ENCODE data around the gene COL25A1.

The COL25A1 gene

DNA sequence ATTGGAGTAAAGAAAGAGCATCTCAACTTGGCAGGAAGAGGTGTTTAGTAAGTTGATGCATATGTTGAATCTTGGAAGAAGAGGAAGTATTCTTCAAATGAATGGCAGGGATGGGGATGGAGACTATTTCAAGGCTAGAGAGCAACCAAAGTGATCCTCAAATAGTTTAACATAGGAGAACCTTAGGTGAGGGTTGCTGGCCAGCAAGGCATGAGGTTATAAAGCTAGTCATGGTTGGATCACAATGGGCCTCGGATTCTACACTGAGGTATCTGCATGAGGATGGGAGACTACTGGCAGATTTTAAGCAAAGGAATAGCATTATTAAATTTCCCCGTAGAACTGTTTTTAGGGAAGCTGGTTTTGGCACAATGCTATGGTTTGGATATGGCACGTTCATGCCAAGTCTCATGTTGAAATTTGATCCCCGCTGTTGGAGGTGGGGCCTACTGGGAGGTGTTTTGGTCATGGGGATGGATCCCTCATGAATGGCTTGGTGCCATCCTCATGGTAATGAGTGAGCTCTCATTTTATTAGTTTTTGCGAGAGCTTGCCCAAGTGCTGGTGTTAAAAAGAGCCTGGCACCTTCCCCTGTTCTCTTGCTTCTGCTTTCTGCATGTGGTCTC, 497.7 kb downstream of the COL25A1 start:
- Histone ChIP-seq H3K4me1 (ENCODE audit: control insufficient read depth, insufficient read depth, low read length, unreplicated experiment) (no peaks in the 10 kb centered on the region), H3K27ac (ENCODE audit: low read depth, low read length) (no peak overlapping the region), H2AFZ (ENCODE audit: low read length, unreplicated experiment) (no peak overlapping the region), H3K79me2 (ENCODE audit: control insufficient read depth, insufficient read depth, low read length, unreplicated experiment) (no peaks in the 10 kb centered on the region), H3K36me3 (ENCODE audit: insufficient read depth, low read length) (no peaks in the 10 kb centered on the region), H3K27me3 (ENCODE audit: insufficient read depth, low read length) (no peaks in the 10 kb centered on the region; the same call in 1 of the 2 replicates), H3K4me3 (ENCODE audit: low read depth, low read length) (no peak overlapping the region)

DNA sequence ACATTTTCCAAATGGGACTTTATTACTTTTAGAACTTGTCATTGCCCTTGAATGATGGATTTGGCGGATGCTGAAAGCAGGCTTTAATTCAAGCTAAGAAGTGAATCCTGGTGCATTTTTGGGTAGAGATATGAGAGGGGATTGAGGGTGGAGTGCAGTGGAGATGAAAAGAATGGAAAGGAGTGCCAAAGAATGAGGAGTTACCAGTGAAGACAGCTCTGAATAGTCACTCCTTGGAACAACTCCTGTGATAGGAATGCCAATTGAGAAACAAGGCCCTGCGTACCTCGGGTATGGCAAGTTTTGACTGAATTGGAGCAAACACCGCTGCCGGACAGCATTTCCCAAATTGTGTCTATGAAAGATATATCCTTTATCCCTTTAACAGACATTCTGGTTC, 503.2 kb downstream of the COL25A1 start:
- Histone ChIP-seq H3K79me2 (ENCODE audit: control insufficient read depth, insufficient read depth, low read length, unreplicated experiment) (no peaks in the 10 kb centered on the region), H3K4me1 (ENCODE audit: control insufficient read depth, insufficient read depth, low read length, unreplicated experiment) (no peaks in the 10 kb centered on the region), H2AFZ (ENCODE audit: low read length, unreplicated experiment) (no peak overlapping the region), H3K27ac (ENCODE audit: low read depth, low read length) (no peak overlapping the region), H3K4me3 (ENCODE audit: low read depth, low read length) (no peak overlapping the region), H3K36me3 (ENCODE audit: insufficient read depth, low read length) (no peaks in the 10 kb centered on the region), H3K27me3 (ENCODE audit: insufficient read depth, low read length) (no peaks in the 10 kb centered on the region; the same call in 1 of the 2 replicates)

DNA sequence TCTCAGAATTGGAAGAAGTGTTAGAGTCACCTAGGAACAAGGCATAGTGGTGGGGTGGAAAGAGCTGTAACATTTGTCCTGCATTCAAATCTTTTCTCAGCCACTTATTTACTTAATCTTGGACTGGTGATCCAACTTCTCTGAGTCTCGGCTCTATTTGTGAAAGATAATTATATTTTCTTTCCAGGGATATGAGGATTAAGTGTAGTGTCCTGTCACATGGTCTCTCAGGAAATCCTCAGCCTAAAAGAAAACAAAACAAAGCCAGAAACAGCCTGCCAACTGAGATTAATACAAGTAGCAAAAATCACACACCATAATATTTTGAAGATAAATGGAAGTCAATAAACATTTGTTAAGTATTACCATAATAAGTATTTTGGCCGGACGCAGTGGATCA, 506.3 kb downstream of the COL25A1 start:
- no peaks in the 10 kb centered on the region for H3K79me2 ChIP-seq (ENCODE audit: control insufficient read depth, insufficient read depth, low read length, unreplicated experiment)
- H3K27me3 ChIP-seq (ENCODE audit: insufficient read depth, low read length), result no peaks in the 10 kb centered on the region
- no peak overlapping the region for H2AFZ ChIP-seq (ENCODE audit: low read length, unreplicated experiment)
- no peak overlapping the region for H3K4me3 ChIP-seq (ENCODE audit: low read depth, low read length)
- H3K36me3 ChIP-seq (ENCODE audit: insufficient read depth, low read length), result no peaks in the 10 kb centered on the region
- no peak overlapping the region for H3K27ac ChIP-seq (ENCODE audit: low read depth, low read length)
- H3K4me1 ChIP-seq (ENCODE audit: control insufficient read depth, insufficient read depth, low read length, unreplicated experiment), result no peaks in the 10 kb centered on the region

GRCh38 chr4:108795733-108796132, 506.7 kb downstream of the COL25A1 start:
- no peaks in the 10 kb centered on the region for H3K4me1 ChIP-seq (ENCODE audit: control insufficient read depth, insufficient read depth, low read length, unreplicated experiment)
- H3K27ac ChIP-seq (ENCODE audit: low read depth, low read length), result no peak overlapping the region
- H3K36me3 ChIP-seq (ENCODE audit: insufficient read depth, low read length), result no peaks in the 10 kb centered on the region
- no peak overlapping the region for H2AFZ ChIP-seq (ENCODE audit: low read length, unreplicated experiment)
- H3K79me2 ChIP-seq (ENCODE audit: control insufficient read depth, insufficient read depth, low read length, unreplicated experiment), result no peaks in the 10 kb centered on the region
- no peak overlapping the region for H3K4me3 ChIP-seq (ENCODE audit: low read depth, low read length)
- no peaks in the 10 kb centered on the region for H3K27me3 ChIP-seq (ENCODE audit: insufficient read depth, low read length)

GRCh38 chr4:108794136-108794535, 508.3 kb downstream of the COL25A1 start:
- Histone ChIP-seq H3K27me3 (ENCODE audit: insufficient read depth, low read length) (no peaks in the 10 kb centered on the region), H3K4me3 (ENCODE audit: low read depth, low read length) (no peak overlapping the region), H2AFZ (ENCODE audit: low read length, unreplicated experiment) (no peak overlapping the region), H3K27ac (ENCODE audit: low read depth, low read length) (no peak overlapping the region), H3K4me1 (ENCODE audit: control insufficient read depth, insufficient read depth, low read length, unreplicated experiment) (no peaks in the 10 kb centered on the region), H3K36me3 (ENCODE audit: insufficient read depth, low read length) (no peaks in the 10 kb centered on the region), H3K79me2 (ENCODE audit: control insufficient read depth, insufficient read depth, low read length, unreplicated experiment) (no peaks in the 10 kb centered on the region)

DNA sequence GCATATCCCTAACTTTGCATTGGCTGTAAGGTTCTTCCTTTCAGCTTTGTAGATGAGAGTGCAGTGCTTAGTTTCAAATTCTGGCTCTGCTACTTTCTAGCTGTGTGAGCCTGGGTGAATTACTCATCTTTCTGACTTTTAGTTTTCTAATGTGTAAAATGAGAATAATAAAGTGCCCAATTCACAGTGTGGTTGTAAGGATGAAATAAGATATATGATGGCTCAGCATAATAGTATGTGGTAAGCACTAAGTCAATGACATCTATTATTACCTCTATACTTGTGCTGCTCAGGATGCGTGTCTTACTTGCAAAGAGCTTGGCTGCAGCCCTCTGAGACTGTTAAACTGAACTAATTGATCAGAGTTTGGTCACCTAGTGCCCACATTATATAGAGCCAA, 509.0 kb downstream of the COL25A1 start:
- Histone ChIP-seq H3K4me3 (ENCODE audit: low read depth, low read length) (no peak overlapping the region), H3K27ac (ENCODE audit: low read depth, low read length) (no peak overlapping the region), H3K27me3 (ENCODE audit: insufficient read depth, low read length) (no peaks in the 10 kb centered on the region), H3K36me3 (ENCODE audit: insufficient read depth, low read length) (no peaks in the 10 kb centered on the region), H3K79me2 (ENCODE audit: control insufficient read depth, insufficient read depth, low read length, unreplicated experiment) (no peaks in the 10 kb centered on the region), H2AFZ (ENCODE audit: low read length, unreplicated experiment) (no peak overlapping the region), H3K4me1 (ENCODE audit: control insufficient read depth, insufficient read depth, low read length, unreplicated experiment) (no peaks in the 10 kb centered on the region)

- H3K79me2 ChIP-seq (ENCODE audit: control insufficient read depth, insufficient read depth, low read length, unreplicated experiment), result no peaks in the 10 kb centered on the region
- H3K4me3 ChIP-seq (ENCODE audit: low read depth, low read length), result no peak overlapping the region
- no peaks in the 10 kb centered on the region for H3K4me1 ChIP-seq (ENCODE audit: control insufficient read depth, insufficient read depth, low read length, unreplicated experiment)
- H2AFZ ChIP-seq (ENCODE audit: low read length, unreplicated experiment), result no peak overlapping the region
- H3K27me3 ChIP-seq (ENCODE audit: insufficient read depth, low read length), result no peaks in the 10 kb centered on the region
- H3K36me3 ChIP-seq (ENCODE audit: insufficient read depth, low read length), result no peaks in the 10 kb centered on the region
- H3K27ac ChIP-seq (ENCODE audit: low read depth, low read length), result no peak overlapping the region
These were observed 513.7 kb downstream of the COL25A1 start for GRCh38 chr4:108788731-108789130.

GRCh38 chr4:108787724-108788123, 514.7 kb downstream of the COL25A1 start:
- Histone ChIP-seq H3K27ac (ENCODE audit: low read depth, low read length) (no peak overlapping the region), H3K4me1 (ENCODE audit: control insufficient read depth, insufficient read depth, low read length, unreplicated experiment) (no peaks in the 10 kb centered on the region), H2AFZ (ENCODE audit: low read length, unreplicated experiment) (no peak overlapping the region), H3K4me3 (ENCODE audit: low read depth, low read length) (no peak overlapping the region), H3K79me2 (ENCODE audit: control insufficient read depth, insufficient read depth, low read length, unreplicated experiment) (no peaks in the 10 kb centered on the region), H3K36me3 (ENCODE audit: insufficient read depth, low read length) (no peaks in the 10 kb centered on the region), H3K27me3 (ENCODE audit: insufficient read depth, low read length) (no peaks in the 10 kb centered on the region)

DNA sequence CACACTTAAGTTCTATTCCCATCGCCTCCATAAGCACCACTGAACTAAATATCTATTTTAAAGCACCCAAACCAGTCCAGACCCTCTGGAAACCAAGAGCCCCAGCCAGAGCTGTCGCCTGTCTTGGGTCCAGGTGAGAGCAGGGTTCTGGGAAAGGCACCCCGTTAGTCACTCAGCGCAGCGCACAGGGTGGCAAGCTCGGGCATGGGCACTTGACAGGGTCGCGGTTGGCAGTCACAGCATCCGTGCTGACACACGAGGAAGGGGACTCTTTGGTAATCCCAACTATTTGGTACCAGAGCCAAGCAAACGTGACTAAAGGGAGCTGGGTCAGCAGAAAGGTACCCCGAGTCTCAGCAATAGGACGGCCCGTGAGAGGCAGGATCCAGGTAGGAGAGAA, 515.4 kb downstream of the COL25A1 start:
- H2AFZ ChIP-seq (ENCODE audit: low read length, unreplicated experiment), result no peak overlapping the region
- H3K79me2 ChIP-seq (ENCODE audit: control insufficient read depth, insufficient read depth, low read length, unreplicated experiment), result no peaks in the 10 kb centered on the region
- no peaks in the 10 kb centered on the region for H3K27me3 ChIP-seq (ENCODE audit: insufficient read depth, low read length)
- no peak overlapping the region for H3K4me3 ChIP-seq (ENCODE audit: low read depth, low read length)
- no peaks in the 10 kb centered on the region for H3K36me3 ChIP-seq (ENCODE audit: insufficient read depth, low read length)
- H3K4me1 ChIP-seq (ENCODE audit: control insufficient read depth, insufficient read depth, low read length, unreplicated experiment), result no peaks in the 10 kb centered on the region
- H3K27ac ChIP-seq (ENCODE audit: low read depth, low read length), result no peak overlapping the region

- Histone ChIP-seq H3K27ac (ENCODE audit: low read depth, low read length) (no peak overlapping the region), H2AFZ (ENCODE audit: low read length, unreplicated experiment) (no peak overlapping the region), H3K4me1 (ENCODE audit: control insufficient read depth, insufficient read depth, low read length, unreplicated experiment) (no peaks in the 10 kb centered on the region), H3K36me3 (ENCODE audit: insufficient read depth, low read length) (no peaks in the 10 kb centered on the region), H3K4me3 (ENCODE audit: low read depth, low read length) (no peak overlapping the region), H3K27me3 (ENCODE audit: insufficient read depth, low read length) (no peaks in the 10 kb centered on the region), H3K79me2 (ENCODE audit: control insufficient read depth, insufficient read depth, low read length, unreplicated experiment) (no peaks in the 10 kb centered on the region)
These were observed 516.1 kb downstream of the COL25A1 start for GRCh38 chr4:108786351-108786750.

DNA sequence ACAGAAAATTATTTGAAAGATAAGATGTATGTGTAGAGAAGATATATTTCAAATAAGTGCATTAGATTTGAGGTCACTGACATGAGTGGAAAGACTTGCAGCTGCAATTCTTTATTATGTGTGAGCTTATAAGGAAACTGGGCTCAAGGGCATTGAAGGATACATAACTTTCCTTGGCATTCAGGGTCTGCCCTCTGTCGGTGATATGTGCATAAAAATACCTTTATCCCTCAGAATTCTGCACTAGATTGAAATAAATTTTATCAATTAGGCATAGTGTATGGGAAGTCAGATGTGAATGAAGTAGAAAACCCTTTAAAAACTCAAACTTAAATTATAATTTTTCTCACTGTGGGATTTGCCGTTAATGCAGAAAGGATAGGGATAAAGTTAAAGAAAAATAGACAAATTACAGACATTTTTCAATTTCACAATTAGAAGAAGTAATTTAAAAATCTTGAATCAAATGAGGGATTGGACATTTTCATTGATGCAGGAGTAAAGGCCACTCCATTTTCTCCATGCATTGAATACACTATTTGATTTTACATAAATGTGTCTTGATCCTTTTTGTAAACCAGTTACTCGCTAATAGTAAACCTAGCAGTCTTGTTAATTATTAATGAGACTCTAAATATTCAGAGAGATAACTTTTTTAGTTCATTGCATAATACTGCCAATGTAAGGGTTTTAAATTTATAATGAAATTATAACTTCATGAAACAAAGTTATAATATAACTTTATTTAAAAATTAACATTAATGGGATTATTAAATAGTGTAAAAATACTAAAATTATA, 518.6 kb downstream of the COL25A1 start:
- Histone ChIP-seq H3K4me3 (ENCODE audit: low read depth, low read length) (no peak overlapping the region), H3K79me2 (ENCODE audit: control insufficient read depth, insufficient read depth, low read length, unreplicated experiment) (no peaks in the 10 kb centered on the region), H3K36me3 (ENCODE audit: insufficient read depth, low read length) (no peaks in the 10 kb centered on the region), H3K27ac (ENCODE audit: low read depth, low read length) (no peak overlapping the region), H3K4me1 (ENCODE audit: control insufficient read depth, insufficient read depth, low read length, unreplicated experiment) (no peaks in the 10 kb centered on the region), H2AFZ (ENCODE audit: low read length, unreplicated experiment) (no peak overlapping the region), H3K27me3 (ENCODE audit: insufficient read depth, low read length) (no peaks in the 10 kb centered on the region)
